ENCODE data around the gene TUBGCP6.

Gene TUBGCP6

GRCh38 chr22:50244420-50245213 lies at the start of gene TUBGCP6:
TSS of gene TUBGCP6 (minus strand) at chr22:50245023. CDS start at chr22:50244459, 564 bp downstream.
- DNase-seq: peak; percentile 67

- no peak for DNase-seq
Measured at GRCh38 chr22:50294319-50294656, 49.5 kb upstream of the TUBGCP6 start.

DNA sequence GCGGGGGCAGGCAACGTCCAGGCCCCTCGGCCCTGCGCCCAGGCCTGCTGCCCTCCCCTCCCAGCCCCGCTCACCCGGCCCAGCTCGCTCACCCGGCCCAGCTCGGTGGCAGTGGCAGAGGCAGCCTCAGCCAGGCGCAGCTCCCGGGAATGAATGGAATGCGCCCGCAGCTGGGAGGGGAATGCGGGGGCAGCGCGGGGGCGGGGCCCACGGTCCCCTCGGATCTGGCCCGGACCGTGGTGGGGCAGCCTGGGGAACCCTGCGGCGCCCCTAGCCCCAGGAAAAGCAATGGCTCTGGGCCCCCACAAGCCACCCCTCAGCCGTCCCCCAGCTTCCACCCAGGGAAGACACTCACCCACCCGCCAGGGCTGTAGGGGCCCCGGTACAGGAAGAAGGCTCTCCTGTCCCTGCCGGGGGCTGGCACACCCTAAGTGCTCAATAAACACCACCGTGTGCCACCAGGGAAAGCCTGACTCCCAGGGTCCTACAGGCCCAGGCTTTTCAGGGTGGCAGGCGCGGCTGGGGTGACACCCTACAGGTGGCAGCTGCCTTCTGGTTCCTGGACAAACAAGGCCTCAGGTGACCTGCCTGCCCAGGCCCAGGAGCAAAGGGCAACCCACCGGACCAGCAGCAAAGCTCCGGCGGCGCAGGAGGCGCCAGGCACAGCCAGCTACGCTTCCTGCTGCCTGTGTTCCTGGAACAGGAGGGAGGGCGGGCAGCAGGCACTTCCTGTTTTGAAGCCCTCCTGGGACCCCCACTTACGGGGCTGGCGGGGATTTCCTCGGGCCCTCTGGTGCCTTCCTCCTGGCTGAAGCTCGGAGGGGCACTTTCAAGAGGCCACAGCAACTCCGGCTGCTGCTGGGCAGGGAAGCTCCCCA lies 48.9 kb upstream of the TUBGCP6 start:
- DNase-seq: peak; percentile 46

DNA sequence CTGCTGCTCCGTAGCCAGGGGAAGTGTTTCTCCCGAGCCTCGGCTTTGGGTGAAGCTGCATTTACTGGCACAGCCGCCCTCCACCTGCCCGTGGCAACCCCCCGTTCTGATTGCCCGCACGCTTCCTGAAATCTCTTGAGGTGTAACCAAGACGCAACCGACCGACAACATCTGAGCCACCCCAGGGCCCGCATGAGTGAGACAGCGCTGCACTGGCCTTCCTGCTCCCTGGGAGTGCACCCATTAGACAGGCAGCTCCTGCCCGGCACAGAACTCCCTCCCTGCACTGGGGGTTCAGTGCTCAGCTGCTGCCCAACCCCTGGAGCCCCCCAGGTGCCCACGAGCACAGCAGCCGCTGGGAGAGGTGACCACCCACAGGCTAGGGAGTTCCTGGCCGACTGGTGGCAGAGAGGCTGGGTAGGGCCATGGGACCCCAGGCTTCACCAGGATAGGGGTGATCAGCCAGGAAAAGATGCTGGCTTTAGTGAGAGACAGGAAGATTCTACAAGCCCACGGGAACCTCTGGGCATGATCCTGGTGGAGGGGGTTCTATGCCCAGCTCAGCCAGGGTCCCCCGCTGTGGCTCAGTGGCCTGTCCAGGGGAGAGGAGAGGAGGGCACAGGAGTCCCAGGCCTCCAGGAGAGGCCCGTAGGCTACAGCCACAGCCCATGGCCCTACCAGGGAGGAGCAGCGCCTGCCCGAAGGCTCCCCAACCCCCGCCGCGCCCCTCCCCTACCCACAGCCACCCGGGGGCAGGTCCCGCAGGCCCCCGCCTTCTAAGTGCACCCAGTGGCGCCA lies 48.0 kb upstream of the TUBGCP6 start:
- peak; percentile 13 for DNase-seq

GRCh38 chr22:50289942-50290630 lies 45.3 kb upstream of the TUBGCP6 start:
- DNase-seq: no peak

DNA sequence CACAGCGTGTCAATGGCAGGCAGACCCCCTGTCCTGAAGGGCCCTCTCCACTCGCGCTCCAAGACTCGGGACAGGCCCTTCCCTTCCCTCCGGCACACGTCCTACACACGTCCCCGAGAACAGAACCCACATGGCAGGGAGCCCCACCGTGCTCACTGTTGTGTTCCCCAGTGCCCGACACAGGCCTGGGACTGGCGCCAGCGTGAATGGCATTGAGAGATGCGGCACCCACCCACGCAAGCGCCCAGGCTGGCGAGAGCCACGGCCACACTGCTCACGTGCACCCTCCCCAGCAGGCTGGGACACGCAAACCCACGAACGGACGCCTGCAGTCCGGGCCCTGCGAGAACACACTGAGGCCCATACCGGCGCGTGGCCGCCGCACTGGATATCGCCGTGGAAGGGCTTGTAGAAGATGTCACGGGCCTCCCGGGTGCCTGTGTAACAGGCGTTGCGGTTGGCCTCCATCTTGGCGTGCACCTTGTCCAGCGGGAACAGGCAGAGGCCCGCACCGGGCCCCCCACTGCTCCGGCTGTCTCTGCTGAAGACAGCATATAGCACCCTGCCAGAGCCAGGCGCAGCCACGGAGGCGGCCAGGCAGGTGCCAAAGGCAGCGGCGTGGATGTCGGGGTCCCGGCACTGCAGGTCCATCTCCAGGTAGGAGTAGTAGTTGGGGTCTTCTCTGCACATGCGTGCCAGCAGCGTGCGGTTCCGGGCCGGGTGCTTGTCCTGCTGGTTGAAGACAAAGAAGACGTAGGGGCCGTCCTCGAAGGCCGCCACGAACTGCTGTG lies 44.5 kb upstream of the TUBGCP6 start:
- no peak for DNase-seq

- no peak for DNase-seq
Measured at GRCh38 chr22:50287731-50288130, 42.9 kb upstream of the TUBGCP6 start.

DNA sequence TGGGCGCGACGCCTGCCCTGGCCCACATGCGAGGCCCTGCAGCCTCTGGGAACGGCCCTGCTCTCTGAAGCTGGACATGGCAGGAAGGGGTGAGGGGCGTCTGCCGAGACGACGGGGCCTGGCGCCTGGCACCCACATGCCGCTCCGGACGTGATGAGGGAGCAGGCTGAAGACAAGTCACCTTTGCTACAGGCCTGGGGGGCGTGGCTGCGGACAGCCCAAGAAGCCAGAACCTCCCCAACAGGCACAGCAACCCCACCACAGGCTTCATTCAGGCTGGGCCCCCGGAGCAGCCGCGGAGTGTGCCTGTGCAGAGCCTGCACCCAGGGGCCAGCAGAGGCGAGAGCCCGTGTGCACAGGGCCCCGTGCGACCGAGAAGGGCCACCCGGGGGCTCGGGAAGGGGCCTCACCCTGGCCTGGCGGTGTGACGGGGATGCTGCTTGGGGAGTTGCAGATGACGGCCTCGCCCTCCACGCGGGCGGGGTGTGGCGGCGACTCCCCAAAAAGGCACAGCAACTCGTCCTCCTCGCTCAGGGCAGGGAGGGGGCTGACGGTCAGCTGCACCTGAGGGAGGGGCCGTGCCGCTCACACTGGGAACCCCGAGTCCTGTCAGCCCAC lies 42.0 kb upstream of the TUBGCP6 start:
- no peak for DNase-seq

- DNase-seq: no peak
Measured at GRCh38 chr22:50286275-50286674, 41.5 kb upstream of the TUBGCP6 start.

DNA sequence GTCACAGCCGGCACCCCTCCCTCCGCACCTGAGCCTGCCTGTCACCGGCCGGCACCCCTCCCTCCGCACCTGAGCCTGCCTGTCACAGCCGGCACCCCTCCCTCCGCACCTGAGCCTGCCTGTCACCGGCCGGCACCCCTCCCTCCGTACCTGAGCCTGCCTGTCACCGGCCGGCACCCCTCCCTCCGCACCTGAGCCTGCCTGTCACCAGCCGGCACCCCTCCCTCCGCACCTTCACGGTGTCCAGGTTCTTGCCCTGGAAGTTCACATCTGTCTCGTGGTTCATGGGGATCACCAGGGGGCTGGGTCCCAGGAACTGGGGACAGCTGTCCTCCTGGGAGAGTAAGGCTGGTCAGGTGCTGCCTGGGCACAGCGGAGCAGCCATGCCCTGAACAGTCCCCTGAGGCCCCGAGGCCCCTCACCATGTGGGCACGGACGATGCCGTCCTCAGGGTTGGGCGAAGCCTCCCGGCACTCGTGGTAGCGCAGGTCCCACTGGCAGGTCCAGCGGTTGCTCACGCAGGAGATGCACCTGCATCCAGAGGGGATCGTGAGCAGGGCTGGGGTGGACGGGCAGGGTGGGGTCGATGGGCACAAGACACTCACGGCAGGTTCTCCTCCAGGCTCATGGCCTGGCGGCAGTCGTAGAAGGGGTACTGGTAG lies 40.9 kb upstream of the TUBGCP6 start:
- no peak for DNase-seq

GRCh38 chr22:50284479-50284878 lies 39.7 kb upstream of the TUBGCP6 start:
- DNase-seq: no peak

GRCh38 chr22:50283821-50284220 lies 39.0 kb upstream of the TUBGCP6 start:
- no peak for DNase-seq

- no peak for DNase-seq
Measured at GRCh38 chr22:50282361-50283155, 37.7 kb upstream of the TUBGCP6 start.

GRCh38 chr22:50281957-50282356 lies 37.1 kb upstream of the TUBGCP6 start:
- DNase-seq: no peak

DNA sequence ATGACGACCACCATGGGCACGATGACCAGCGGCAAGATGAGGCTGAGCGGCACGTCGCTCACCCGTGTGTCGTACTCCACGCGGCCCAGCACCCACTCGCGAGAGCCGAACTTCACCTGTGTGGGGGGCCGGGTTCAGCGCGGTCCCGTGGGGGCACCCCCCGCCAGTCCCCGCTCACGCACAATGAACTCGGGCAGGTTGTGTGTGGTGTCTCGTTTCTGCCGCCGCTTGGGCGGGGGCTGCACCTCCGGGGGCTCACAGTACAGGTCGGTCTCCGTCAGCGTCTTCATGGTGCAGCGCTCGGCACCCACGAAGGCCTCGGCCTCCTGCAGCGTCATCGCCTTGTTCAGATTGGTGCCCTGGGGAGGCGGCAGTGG lies 36.5 kb upstream of the TUBGCP6 start:
- DNase-seq: no peak

DNA sequence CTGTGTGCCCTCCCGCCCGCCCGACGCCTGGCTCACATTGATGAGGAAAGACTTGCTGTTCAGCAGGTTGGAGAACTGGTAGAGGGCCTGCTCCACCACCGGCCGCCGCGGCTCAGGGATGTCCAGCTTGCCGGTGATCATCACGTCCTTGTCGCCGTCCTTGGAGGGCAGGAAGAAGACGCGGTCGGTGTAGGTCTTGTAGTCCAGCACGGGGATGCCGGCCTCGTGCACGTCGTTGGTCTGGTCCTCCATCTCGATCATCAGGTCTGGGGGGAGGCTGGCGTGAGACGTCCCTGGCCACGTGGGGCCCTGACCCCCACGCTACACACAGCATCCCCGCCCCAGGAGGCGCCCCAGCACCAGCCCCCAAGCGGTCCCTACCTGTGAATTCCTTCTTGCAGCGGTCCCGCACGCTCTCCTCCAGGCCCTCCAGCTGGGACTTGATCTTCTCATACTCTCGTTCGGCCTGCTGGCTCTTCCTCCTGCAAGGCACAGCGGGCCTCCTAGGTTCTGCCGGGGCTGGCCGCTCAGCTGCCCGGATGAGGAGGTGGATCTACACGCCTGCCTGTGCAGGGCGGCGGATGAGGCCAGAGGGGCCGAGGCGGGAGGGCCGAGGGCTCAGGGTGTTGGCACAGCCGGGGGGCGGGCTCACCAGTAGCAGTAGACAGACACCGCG lies 36.0 kb upstream of the TUBGCP6 start:
- no peak for DNase-seq

- no peak for DNase-seq
Measured at GRCh38 chr22:50280022-50280707, 35.3 kb upstream of the TUBGCP6 start.

GRCh38 chr22:50278956-50279619 lies 34.3 kb upstream of the TUBGCP6 start:
- DNase-seq: no peak

Measured in GF-D8 (cell line).